ENCODE measurements around the gene PRR5L.

PRR5L gene

GRCh38 chr11:36295926-36296325 is at the start of gene PRR5L:
Gene PRR5L (plus strand): TSS chr11:36296288. CDS start chr11:36401122, 104,834 bp downstream.
- no peak within 1 kb of the TSS for H3K4me3 ChIP-seq (ENCODE audit: low read depth, low read length)

- H3K4me3 ChIP-seq (ENCODE audit: low read depth, low read length), result no peak overlapping the region
These were observed 48.6 kb upstream of the PRR5L start for GRCh38 chr11:36247493-36247892.

GRCh38 chr11:36248436-36248835 is 47.7 kb upstream of the PRR5L start:
- no peak overlapping the region for H3K4me3 ChIP-seq (ENCODE audit: low read depth, low read length)

GRCh38 chr11:36249246-36249645 is 46.8 kb upstream of the PRR5L start:
- H3K4me3 ChIP-seq (ENCODE audit: low read depth, low read length), result no peak overlapping the region

GRCh38 chr11:36251823-36252222 is 44.3 kb upstream of the PRR5L start:
- H3K4me3 ChIP-seq (ENCODE audit: low read depth, low read length), result no peak overlapping the region

- H3K4me3 ChIP-seq (ENCODE audit: low read depth, low read length), result no peak overlapping the region
These were observed 42.9 kb upstream of the PRR5L start for GRCh38 chr11:36253238-36253637.

GRCh38 chr11:36254713-36255112 is 41.4 kb upstream of the PRR5L start:
- no peak overlapping the region for H3K4me3 ChIP-seq (ENCODE audit: low read depth, low read length)

GRCh38 chr11:36257351-36257750 is 38.7 kb upstream of the PRR5L start:
- H3K4me3 ChIP-seq (ENCODE audit: low read depth, low read length), result no peak overlapping the region

GRCh38 chr11:36258730-36259360 is 37.2 kb upstream of the PRR5L start:
- H3K4me3 ChIP-seq (ENCODE audit: low read depth, low read length), result no peak overlapping the region

- H3K4me3 ChIP-seq (ENCODE audit: low read depth, low read length), result no peak overlapping the region
These were observed 35.0 kb upstream of the PRR5L start for GRCh38 chr11:36261094-36261493.

GRCh38 chr11:36264011-36264972 is 31.8 kb upstream of the PRR5L start:
- no peak overlapping the region for H3K4me3 ChIP-seq (ENCODE audit: low read depth, low read length)

- no peak overlapping the region for H3K4me3 ChIP-seq (ENCODE audit: low read depth, low read length)
These were observed 31.1 kb upstream of the PRR5L start for GRCh38 chr11:36264973-36265344.

GRCh38 chr11:36265793-36266628 is 30.1 kb upstream of the PRR5L start:
- H3K4me3 ChIP-seq (ENCODE audit: low read depth, low read length), result no peak overlapping the region

GRCh38 chr11:36266767-36267166 is 29.3 kb upstream of the PRR5L start:
- H3K4me3 ChIP-seq (ENCODE audit: low read depth, low read length), result no peak overlapping the region

GRCh38 chr11:36268337-36268985 is 27.6 kb upstream of the PRR5L start:
- H3K4me3 ChIP-seq (ENCODE audit: low read depth, low read length), result no peak overlapping the region

GRCh38 chr11:36270701-36271100 is 25.4 kb upstream of the PRR5L start:
- no peak overlapping the region for H3K4me3 ChIP-seq (ENCODE audit: low read depth, low read length)

- no peak overlapping the region for H3K4me3 ChIP-seq (ENCODE audit: low read depth, low read length)
These were observed 24.2 kb upstream of the PRR5L start for GRCh38 chr11:36271794-36272407.

- H3K4me3 ChIP-seq (ENCODE audit: low read depth, low read length), result no peak overlapping the region
These were observed 23.0 kb upstream of the PRR5L start for GRCh38 chr11:36273110-36273509.

GRCh38 chr11:36274414-36274813 is 21.7 kb upstream of the PRR5L start:
- no peak overlapping the region for H3K4me3 ChIP-seq (ENCODE audit: low read depth, low read length)

- H3K4me3 ChIP-seq (ENCODE audit: low read depth, low read length), result no peak overlapping the region
These were observed 17.4 kb upstream of the PRR5L start for GRCh38 chr11:36278531-36279282.

All from iPS-11a (cell line).